22Rv1 (cell line): ENCODE measurements around the gene CHST3.

Experiments
- ZFX ChIP-seq: fragments of 450-650 bp; IDR thresholded peaks from 2 replicates; pipeline ENCODE4 v1.6.1; 2017; ENCODE audit warnings: antibody characterized with exemption, borderline replicate concordance
- TF ChIP-seq, protein P1 (sequence below): fragments of 450-650 bp; IDR thresholded peaks from 2 replicates; pipeline ENCODE4 v1.5.1; 2017; ENCODE audit warnings: mild to moderate bottlenecking

DNA sequence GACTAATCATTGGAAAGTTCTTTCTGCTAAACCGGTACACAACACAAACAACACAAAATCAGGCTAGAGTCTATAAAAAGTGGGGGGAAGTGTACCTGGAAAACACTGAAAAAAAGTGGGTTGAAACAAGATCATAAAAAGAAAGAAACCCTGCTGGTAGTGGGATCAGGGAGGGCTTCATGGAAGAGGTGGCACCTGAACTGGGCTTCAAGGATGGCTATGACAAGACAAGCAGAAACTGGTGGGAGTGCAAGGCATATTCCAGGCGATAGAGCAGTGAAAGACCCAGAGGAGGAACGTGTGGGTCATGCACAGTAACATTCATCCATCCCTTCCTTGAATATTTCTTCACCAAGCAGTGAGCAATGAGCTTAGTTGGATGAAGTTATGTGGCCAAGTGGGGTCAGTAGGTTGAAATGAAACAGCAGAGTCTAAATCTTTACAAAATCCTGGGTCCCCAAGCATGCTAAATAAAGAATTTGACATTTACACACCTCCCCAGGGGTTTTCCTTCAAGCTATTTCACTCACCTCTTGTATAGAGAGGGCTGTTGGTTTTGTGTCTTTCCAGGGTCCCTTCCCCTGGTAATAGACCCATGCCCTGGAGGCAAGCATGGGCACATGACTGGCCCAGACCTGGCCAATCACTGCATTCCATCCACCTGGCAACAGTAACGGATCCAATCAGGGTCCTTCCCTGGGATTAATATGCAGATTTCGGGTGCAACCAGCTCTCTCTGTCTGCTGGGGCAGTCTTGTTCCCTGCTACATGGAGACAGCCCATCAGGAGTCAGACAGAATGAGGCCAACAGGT lies 86.0 kb downstream of the CHST3 start:
- TF ChIP-seq, protein P1, sequence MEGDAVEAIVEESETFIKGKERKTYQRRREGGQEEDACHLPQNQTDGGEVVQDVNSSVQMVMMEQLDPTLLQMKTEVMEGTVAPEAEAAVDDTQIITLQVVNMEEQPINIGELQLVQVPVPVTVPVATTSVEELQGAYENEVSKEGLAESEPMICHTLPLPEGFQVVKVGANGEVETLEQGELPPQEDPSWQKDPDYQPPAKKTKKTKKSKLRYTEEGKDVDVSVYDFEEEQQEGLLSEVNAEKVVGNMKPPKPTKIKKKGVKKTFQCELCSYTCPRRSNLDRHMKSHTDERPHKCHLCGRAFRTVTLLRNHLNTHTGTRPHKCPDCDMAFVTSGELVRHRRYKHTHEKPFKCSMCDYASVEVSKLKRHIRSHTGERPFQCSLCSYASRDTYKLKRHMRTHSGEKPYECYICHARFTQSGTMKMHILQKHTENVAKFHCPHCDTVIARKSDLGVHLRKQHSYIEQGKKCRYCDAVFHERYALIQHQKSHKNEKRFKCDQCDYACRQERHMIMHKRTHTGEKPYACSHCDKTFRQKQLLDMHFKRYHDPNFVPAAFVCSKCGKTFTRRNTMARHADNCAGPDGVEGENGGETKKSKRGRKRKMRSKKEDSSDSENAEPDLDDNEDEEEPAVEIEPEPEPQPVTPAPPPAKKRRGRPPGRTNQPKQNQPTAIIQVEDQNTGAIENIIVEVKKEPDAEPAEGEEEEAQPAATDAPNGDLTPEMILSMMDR, result no peak
- TF ChIP-seq ZFX, result no peak
